Measurements from ENCODE around the gene IPCEF1. TPM values are rescaled to one million over a fixed set of nuclear protein-coding genes. Genes with fewer than 3 reads are reported as not detected.

IPCEF1 gene
- total RNA-seq, 3 donors from 2014 or later (not counting 1 experiment from before 2014, with no cell fraction given) = 31.4 to 53.2 (median 45.5) TPM

- ATAC-seq (no peak), DNase-seq (no peak)
- Histone ChIP-seq H3K27ac (ENCODE audit: low read length) (no peak overlapping the region), H3K4me3 (ENCODE audit: low read length) (no peak overlapping the region), H3K9me3 (ENCODE audit: control insufficient read depth, insufficient read depth, low read length) (no peaks in the 10 kb centered on the region), H3K27me3 (ENCODE audit: control insufficient read depth, insufficient read depth, low read length) (no peaks in the 10 kb centered on the region), H3K4me1 (ENCODE audit: control insufficient read depth, insufficient read depth, low read length) (no peaks in the 10 kb centered on the region), H3K36me3 (ENCODE audit: control insufficient read depth, insufficient read depth, low read length) (no peaks in the 10 kb centered on the region)
- no peak overlapping the region for H3K27ac Mint-ChIP-seq
- TF ChIP-seq CTCF (IDR thresholded peaks at IDR 0.05) = no peak
- H3K36me3 Mint-ChIP-seq = no peaks in the 10 kb centered on the region
- no peaks in the 10 kb centered on the region for H3K4me1 Mint-ChIP-seq
- no peak overlapping the region for H3K4me3 Mint-ChIP-seq
- WGBS (ENCODE audit: insufficient coverage) = 94% methylated on average over 6 of the region's 6 CpGs
- intact Hi-C loops (cut with micrococcal nuclease) = no loop called here
- H3K9me3 Mint-ChIP-seq = no peaks in the 10 kb centered on the region
- H3K27me3 Mint-ChIP-seq (ENCODE audit: low read depth in 2 of 2) = peaks cover 0 to 7% of the 10 kb centered on the region in 2 donors
These were observed 39.3 kb upstream of the IPCEF1 start for GRCh38 chr6:154395878-154396277.

- Histone ChIP-seq H3K4me1 (ENCODE audit: control insufficient read depth, insufficient read depth, low read length) (no peaks in the 10 kb centered on the region), H3K9me3 (ENCODE audit: control insufficient read depth, insufficient read depth, low read length) (no peaks in the 10 kb centered on the region), H3K36me3 (ENCODE audit: control insufficient read depth, insufficient read depth, low read length) (no peaks in the 10 kb centered on the region), H3K27ac (ENCODE audit: low read length) (no peak overlapping the region), H3K4me3 (ENCODE audit: low read length) (no peak overlapping the region), H3K27me3 (ENCODE audit: control insufficient read depth, insufficient read depth, low read length) (no peaks in the 10 kb centered on the region)
- ATAC-seq = no peak
- H3K27ac Mint-ChIP-seq = no peak overlapping the region
- H3K4me1 Mint-ChIP-seq = no peaks in the 10 kb centered on the region
- H3K9me3 Mint-ChIP-seq = no peaks in the 10 kb centered on the region
- H3K36me3 Mint-ChIP-seq = no peaks in the 10 kb centered on the region
- peaks cover 0 to 7% of the 10 kb centered on the region in 2 donors for H3K27me3 Mint-ChIP-seq (ENCODE audit: low read depth in 2 of 2)
- H3K4me3 Mint-ChIP-seq = no peak overlapping the region
- TF ChIP-seq CTCF (IDR thresholded peaks at IDR 0.05) = no peak
- intact Hi-C loops (cut with micrococcal nuclease) = no loop called here
- no peak for DNase-seq
These were observed 38.7 kb upstream of the IPCEF1 start for GRCh38 chr6:154395316-154395715.

- DNase-seq = no peak
These were observed 38.0 kb upstream of the IPCEF1 start for GRCh38 chr6:154394571-154394970.

More at GRCh38 chr6:154394571-154394970, 38.0 kb upstream of the IPCEF1 start:
- intact Hi-C loops (cut with micrococcal nuclease) = no loop called here
- 94% methylated on average over 1 of the region's 3 CpGs for WGBS (ENCODE audit: insufficient coverage)
- H3K4me1 Mint-ChIP-seq = no peaks in the 10 kb centered on the region
- no peaks in the 10 kb centered on the region for H3K36me3 Mint-ChIP-seq
- H3K9me3 Mint-ChIP-seq = no peaks in the 10 kb centered on the region
- Histone ChIP-seq H3K9me3 (ENCODE audit: control insufficient read depth, insufficient read depth, low read length) (no peaks in the 10 kb centered on the region), H3K4me1 (ENCODE audit: control insufficient read depth, insufficient read depth, low read length) (no peaks in the 10 kb centered on the region), H3K36me3 (ENCODE audit: control insufficient read depth, insufficient read depth, low read length) (no peaks in the 10 kb centered on the region), H3K27me3 (ENCODE audit: control insufficient read depth, insufficient read depth, low read length) (no peaks in the 10 kb centered on the region), H3K4me3 (ENCODE audit: low read length) (no peak overlapping the region), H3K27ac (ENCODE audit: low read length) (no peak overlapping the region)
- ATAC-seq = no peak
- H3K27me3 Mint-ChIP-seq (ENCODE audit: low read depth in 2 of 2) = peaks cover 1 to 7% of the 10 kb centered on the region in 2 donors
- TF ChIP-seq CTCF (IDR thresholded peaks at IDR 0.05) = no peak
- H3K27ac Mint-ChIP-seq = no peak overlapping the region
- H3K4me3 Mint-ChIP-seq = no peak overlapping the region
